SIG-M5 treated with dmso at 0.1 percent for 504 hours (cell line): Measurements from ENCODE around the gene AUTS2.
A peak's percentile ranks its signal among the peaks of the same experiment; 100 is the strongest.

Experiments
- DNase-seq: peaks from one replicate; lab custom pipeline; 2025; ENCODE audit not compliant: unreplicated experiment; lab: John Stamatoyannopoulos, UW

AUTS2 gene

DNA sequence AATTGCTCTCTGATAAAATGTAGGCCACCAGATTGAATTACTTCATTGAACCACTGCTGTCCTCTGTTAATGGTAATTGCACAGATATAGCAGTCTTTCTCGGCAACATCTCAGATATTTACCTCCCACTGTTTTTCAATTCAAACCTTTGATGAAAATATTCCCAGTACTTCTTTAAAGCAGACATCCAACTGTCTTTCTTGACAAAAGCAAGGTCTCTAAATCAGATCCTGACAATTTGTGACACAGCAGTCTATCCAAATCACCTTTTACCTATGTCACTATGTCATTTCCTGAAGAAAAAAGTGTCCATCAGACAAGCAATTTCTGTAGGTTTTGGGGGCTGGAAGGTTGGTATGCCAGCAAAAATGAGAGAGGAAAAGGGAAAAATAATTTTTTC is 555.7 kb downstream of the AUTS2 start:
- DNase-seq, result no peak

DNA sequence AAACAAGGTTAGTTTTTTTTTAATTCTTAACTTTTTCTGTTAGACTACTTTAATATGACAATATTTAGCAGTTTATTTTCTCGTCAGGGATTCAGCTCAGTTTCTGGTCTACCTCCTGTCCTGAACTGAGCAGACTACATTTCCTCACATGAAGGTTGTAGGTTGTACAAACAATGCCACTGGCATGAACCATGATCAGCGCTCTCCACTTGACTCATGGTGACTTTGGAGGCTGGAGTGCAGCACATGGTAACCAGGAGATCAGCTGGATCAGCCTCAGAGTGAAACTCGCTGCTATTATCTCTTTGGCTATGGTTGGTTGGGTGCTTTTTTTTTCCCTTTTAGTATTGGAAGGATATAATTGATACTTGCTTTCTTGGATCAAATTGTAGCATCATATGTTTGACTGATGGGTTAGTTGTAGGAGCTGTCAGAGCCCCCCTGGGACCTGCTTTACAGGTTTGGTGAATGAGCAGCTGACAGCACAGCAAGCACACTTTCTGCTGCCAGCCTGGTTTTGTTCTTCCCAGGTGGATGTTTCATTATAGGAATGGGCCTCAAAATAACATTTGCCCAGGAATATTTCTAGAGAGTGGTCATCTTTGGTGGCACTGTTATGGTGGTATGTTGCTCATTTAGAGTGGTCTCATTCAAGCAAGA is 556.4 kb downstream of the AUTS2 start:
- no peak for DNase-seq

DNA sequence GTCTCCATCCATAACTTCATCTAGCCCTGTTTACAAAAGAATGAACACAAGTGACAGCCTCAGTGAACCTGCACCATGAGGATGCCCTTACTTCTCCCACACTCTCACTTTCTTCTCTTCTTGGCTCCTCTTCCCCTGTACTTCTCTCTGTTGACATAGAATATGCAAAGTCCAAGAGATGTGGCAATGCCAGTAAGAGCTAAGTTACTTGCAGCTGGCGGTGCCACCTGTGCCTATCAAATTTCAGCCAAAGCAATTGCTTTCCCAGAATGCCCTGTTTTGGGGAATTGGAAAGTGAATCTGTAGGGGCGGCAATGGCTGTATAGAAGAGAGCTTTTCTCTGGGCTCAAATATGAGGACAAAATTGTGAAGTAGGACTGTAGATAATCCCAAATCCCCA is 557.8 kb downstream of the AUTS2 start:
- no peak for DNase-seq

DNA sequence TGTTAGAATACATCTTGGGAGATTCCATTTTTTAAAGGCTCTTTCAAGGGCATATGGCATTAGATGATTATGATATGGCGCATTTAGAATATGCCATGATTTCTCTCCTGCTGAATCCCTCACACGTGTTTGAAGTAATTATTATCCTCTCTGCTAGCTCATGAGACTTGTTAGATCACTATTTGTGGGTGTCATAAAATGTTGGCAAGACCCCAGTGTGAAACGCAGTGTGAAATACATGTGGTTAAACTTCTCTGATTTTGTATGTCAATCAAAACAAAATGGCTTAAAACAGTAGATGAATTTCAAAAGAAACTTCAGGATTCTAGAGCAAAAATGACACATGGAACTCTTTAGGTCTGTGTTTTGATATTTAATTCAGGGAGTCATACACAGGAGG is 560.8 kb downstream of the AUTS2 start:
- DNase-seq, result no peak

DNA sequence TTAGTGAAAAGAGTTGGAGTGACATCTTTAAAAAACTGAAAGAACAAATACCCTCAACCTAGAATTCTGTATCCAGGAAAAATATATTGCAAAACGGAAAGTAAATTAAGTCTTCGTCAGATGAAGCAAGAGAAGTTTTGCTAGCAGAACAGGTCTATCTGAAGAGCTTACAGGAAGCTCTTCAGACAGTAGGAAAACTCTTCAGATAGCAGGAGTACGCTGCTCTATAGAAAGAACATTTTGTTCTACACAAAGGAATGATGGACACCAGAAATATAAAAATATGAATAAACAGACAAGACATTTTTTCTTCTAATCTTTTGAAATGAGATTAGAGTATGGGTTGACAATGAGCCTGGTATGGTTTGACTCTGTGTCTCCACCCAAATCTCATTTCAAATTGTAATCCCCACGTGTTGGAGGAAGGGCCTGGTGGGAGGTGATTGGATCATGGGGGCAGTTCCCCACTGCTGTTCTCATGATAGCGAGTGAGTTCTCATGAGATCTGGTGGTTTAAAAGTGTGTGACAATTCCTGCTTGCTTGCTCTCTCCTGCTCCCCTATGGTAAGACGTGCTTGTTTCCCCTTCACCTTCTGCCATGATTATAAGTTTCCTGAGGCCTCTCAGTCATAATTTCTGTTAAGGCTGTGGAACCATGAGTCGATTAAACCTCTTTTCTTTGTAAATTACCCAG is 567.3 kb downstream of the AUTS2 start:
- DNase-seq, result no peak

DNA sequence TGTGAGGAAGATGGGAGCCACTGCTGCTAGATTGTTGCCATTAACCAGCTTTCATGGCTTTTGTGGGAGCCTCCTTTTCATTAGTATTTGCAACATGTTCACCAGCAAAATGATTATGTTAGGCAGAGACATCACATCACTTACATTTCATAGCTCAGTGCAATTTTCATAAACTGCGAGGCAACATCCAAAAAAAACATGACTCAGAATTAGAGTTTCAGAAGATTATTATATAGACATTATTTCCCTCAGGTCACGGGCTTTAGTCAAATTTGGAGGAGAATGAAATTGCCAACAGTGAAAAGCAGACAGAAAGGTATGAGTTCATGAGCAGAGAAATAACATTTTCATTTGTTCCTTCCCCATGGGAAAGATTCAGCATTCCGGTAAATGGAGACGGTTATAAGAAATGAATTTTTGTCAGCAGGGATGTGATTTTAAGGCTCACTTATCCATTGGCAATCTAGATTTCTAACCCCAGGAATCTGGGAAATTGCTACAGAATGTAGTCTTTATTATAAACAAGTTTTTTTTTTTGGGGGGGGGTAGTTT is 573.2 kb downstream of the AUTS2 start:
- DNase-seq, result no peak

DNA sequence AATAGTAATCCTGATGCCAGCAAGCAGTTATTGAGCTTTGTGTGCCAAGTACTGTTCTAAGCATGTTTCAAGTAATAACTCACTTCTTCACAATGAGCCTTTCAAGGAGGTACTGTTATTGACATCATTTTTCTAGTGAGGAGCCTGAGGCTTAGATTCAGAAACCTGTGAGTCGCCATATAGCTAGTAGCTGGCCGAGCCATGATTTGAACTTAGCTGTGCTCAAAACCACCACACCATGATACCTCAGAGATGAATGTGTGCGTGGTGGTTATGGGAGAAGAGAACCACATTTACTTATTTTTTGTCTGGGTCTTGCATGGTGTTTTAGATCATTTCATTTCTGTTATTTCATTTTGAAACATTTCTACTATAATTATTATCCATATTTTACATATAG is 578.9 kb downstream of the AUTS2 start:
- no peak for DNase-seq

DNA sequence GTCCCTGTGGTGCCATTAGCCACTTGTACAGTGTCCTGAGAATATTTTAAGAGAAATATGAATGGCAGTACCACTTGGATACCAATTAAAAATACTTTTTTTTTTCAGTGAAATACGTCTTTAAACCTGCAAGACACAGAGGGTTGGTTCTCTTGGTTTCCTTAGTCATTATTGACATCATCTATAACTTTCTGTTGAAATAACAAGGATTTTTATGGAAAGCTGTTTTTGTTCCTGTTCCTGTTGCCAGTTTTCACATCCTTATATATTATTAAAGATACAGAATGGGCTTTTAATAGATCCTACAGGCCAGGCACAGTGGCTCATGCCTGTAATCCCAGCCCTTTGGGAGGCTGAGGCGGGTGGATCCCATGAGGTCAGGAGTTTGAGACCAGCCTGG is 579.9 kb downstream of the AUTS2 start:
- DNase-seq, result no peak

DNA sequence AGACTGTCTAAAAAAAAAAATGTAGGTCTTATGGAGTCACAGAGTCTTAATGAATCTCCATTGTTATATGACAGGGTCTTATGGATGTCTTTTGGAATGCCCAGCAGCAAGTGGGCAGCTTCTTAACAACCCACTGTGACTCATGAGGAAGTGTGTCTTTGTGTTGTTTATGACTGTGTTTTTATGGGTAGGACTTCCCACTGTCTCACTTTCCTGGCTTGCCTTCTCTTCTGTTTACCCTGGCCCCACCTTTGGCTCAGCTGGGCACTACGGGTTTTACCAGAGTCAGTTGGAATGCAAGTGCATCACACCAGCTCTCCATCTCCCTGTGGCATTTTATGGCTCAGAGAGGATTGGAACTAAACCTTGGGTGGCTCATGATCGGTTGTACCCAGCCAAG is 580.5 kb downstream of the AUTS2 start:
- no peak for DNase-seq

DNA sequence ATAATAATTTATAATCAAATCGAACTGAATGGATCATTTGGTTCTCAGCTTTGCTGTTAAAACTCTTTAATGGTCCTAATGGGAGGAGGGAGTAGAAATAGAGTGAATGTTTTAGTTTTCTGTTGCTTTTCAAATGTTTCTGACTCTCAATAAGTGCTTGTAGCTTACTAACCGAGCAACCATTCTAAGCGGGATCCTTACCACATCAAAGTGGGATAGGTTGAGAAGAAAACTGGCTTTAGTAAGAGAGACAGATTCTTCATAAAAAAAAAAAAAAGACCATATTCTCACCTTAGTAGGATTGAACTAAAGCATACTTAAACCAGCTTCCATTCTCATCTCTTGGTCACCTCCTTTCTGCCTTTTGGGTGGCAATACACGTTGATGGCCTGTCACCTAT is 584.2 kb downstream of the AUTS2 start:
- no peak for DNase-seq

DNA sequence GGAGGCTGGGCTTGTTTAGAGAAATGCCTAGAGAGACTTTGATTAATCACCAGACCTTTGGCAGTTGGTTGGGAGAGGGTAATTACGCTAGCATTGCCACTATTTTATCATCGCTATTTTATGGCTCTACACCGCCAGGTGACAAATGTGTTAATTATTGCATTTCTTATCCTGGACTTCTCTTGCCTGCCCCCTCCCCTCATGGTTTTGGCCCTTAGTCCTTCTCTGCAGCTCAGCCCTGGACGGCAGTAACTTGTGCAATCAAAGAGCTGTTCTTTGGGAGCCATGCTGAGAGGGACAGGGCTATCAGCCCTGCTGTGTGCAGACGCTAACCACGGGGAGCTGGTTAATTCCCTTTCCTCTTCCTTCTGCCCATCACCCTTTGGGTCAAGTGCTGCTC is 585.0 kb downstream of the AUTS2 start:
- no peak for DNase-seq

DNA sequence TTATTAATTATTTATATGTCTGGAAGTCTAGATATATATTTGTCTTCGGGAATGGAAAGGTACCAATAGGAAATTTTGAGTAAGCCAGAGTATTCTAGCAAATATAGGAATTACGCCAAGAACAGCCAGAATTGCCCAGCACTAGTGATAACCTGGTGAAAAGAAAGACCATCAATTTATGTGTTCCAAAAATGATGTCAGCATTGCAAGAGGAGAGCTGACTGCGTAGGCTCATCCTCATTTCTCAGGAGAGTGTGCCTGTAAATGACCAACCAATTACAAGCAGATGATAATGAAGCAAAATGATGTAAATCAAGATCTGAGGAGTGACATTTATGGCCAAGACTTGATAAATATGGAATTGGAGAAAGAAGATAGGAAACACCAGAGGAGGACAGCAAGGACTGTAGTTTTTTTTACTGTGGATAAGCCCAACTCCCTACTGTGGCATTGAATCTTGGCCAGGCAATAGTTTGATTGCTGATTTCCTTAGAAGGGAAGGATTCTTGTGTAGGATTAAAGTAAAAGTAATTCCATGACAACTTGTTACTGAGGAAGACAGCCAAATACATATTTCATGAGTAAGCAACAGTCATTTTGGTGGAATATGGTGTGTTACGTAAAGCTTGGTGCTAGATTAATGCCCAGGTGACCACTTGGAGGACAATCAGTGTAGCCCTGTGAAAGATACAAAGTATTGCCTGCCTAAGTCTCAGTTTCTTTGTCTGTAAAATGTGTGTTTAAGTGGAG is 590.8 kb downstream of the AUTS2 start:
- DNase-seq, result no peak

DNA sequence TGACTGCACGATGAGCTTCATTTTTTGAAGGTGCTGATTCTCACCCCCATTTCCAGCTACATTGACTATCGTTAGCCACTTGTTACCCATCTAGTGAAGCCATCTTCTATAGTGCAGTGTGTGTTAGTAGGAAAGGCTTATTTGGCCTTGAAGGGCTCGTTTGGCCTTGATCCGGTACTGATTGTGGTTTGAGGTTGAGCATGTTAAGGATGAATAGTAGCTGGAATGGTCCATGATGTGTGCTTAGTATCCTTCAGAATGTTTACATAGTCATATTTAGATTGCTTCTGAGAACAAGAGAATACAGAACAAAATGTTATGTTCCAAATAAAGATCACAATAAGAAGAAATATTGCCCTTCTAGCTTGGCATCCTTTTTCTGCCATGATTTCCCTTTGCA is 591.5 kb downstream of the AUTS2 start:
- no peak for DNase-seq

DNA sequence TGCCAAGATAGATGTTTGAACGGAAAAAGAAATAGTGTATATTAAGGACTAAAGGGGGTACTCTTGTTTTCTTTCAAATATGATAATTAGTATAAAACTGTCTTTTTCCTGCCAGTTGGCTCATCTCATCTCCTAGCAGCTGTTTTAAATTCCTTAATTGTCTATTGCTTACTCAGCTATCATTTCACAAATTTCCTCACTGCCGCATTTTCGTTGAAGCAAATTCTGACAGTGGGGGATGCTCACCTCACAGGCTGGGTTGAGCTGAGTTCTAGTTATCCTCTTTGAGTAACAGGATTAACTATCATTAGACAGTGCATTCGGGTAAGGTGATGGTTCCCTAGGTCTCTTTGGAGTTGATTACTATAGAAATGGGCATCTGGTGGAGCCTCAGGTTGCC is 592.0 kb downstream of the AUTS2 start:
- no peak for DNase-seq

DNA sequence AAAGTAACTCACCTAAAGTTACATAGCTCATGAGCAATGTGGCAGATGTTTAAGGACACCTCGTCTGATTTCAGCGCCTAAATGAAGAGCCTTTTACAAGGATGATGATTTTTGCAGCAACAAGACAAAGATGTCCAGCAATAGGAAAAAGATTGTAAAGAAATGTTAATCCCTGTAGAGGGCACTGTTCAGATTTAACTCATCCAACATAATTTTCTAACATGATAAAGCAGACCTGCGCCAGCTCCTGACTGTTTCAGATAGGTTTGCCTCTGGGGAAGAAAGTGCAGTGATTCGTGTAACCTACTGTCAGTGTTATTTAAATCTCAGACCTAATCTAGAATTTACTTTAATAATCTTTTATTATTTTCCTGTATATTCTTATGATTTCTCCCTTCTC is 595.2 kb downstream of the AUTS2 start:
- DNase-seq, result peak; percentile 19

DNA sequence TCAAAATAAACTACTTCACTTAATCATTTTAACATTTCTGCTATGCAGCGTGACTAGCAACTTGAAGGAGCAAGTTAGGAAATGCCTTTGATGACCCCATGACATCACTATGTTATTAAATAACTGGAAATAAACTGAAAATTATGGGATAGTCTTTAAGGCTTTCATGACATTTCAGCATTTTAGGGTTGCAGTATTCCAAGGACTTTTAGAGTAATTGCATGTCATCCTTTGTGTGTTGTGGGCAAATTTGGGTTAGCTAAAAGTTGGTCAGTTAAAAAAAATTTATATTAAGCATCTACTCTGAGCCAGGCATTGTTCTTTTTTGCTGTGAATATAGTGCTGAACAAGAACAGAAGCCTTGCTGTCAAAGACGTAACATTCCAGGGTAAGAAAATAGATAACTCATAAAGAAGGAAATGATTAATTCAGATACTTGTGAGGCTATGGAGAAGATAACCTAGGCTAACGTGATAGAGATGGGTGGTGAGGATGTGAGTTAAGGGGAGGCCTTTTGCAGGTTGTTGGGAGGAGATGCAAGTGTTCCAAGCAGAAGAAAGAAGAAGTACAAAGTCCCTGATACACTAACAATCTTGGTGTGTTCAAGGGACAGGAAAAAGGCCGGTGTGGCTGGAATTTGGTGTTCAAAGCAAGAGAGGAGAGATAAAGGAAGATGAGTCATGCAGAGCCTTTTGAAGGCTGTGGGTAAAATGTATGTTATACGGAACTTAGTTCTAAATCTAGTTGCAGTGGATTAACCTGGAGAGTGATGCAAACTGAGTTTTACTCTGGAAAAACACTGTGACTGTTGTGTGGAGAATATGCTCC is 610.2 kb downstream of the AUTS2 start:
- DNase-seq, result no peak

DNA sequence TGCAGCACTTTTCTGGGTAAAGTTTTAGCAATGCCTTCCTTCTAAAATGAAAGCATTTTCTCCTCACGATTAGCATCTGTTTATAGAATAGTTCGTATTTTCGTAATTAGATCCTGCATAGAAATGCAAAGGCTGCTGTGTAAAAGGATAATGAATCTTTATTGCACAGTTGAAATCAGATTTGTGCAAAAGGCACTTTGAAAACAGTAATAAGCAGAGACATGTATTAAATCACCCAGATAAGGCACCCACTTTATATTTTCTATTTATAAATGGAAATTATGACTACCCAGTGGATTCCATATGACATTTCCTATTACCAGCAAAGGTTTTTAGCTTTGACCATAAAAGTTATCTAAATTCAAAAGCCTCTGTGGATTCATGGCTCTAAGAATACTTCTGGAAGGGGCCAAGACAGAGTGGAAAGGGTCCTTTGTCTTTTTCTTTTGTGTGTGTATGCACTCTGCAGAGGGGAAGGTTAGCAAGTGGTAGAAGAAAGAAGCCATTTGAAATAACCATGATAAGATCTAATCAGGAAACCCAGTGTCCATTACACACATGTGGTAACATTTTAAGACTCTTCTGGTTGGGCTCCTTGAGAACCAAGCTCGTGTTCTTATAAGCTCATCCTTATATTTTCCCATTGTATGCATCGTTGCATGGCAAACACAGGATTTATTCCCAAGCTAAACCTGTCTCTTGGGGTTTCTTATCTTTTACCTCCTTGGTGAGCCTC is 612.1 kb downstream of the AUTS2 start:
- no peak for DNase-seq

DNA sequence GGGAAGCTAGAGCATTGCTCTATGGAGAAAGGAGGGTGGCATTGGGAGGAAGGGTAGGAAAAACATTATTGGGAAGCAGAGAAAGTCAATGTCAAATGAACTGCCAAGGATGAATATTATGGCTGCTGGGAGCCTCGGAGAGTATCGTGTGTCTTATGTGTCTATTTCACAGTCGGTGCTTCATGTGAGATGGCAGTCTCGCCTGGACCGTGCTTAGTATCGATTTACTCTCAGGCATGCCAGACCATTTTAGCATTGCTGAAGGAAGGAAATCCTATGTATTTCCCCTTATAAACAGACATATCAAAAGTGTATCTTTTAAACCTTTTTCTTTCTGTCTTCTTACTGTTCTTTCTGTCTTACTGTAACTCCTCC is 612.6 kb downstream of the AUTS2 start:
- no peak for DNase-seq

DNA sequence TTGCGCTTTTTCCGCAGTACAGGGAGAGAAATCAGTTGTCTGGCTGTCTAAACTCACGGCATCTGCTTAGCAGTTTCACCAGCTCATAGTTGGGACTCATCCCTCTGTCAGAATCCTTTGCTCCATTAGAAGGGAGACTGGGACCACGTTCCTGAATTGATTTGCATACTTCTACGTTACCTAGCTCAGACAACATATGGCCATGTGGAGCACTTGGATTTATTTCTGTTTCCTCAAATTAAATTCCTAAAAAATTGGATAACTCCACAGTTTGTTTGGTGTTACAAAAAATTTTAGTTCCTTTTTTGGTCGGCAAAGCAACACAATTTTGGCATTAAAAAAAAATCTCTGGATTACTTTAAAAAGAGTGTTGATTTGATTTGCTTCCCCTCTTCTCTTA is 614.0 kb downstream of the AUTS2 start:
- DNase-seq, result no peak

DNA sequence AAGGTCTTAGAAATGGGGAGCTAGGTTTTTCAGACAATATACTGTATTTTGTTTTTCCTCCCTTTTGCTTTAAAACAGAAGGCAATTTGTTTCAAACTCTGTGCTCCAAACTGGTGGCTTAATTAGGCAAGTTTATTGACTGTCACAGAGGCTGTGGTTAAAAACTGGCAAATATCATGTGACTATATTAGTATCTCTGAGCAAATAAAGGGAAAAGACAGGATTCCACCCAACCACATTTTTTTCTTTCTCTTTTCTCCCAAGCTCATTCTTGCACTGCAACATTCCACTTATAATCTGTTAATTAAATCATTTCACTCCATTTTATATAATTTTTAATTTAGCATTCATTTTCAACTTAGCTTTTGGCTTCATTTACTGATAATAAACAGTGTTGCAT is 615.8 kb downstream of the AUTS2 start:
- DNase-seq, result no peak

DNA sequence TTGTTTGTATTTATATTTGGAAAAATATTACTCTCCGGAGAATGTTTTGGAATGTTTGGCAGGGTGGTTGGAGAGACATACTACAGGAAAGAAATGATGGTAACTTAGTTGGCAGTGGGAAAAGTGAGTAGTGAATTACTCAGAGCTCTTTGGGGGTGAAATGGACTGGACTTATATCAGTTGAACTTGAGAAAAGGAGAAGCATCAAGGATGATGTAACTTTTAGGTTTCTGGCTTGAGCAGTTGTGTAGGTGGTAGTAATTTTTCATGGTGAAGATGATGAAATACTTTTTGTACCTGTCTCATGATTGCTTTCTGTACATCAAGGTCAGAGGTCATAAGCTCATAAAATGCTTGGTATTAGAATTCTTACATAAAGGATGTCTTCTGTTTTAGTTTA is 617.2 kb downstream of the AUTS2 start:
- DNase-seq, result no peak
